Neuron (in vitro differentiated cells): ENCODE results near the gene MRPL42.
"Not testable (repeated sequence)": the region's sequence is repeated elsewhere in the genome, so short reads cannot be mapped to it uniquely, and the experiment has no call there.

ENCODE experiments used
- H2AFZ ChIP-seq: one replicate; pipeline ENCODE4 v1.6.1; 2013; ENCODE audit warnings: low read depth, mild to moderate bottlenecking, inconsistent platforms, low read length, moderate library complexity
- H3K27me3 ChIP-seq: one replicate; pipeline ENCODE4 v1.6.1; 2013; ENCODE audit warnings: low read length; ENCODE audit not compliant: insufficient read depth
- H3K36me3 ChIP-seq: one replicate; pipeline ENCODE4 v1.6.1; 2013; ENCODE audit warnings: low read length; ENCODE audit not compliant: insufficient read depth
- H3K4me1 ChIP-seq: one replicate; pipeline ENCODE4 v1.6.1; 2013; ENCODE audit warnings: low read length; ENCODE audit not compliant: insufficient read depth
- H3K4me3 ChIP-seq: 2 replicates; pipeline ENCODE4 v1.5.1; 2013; ENCODE audit warnings: mild to moderate bottlenecking, low read length, moderate library complexity
- H3K9me3 ChIP-seq: one replicate; pipeline ENCODE4 v1.6.1; 2013; ENCODE audit warnings: low read length

MRPL42 gene

DNA sequence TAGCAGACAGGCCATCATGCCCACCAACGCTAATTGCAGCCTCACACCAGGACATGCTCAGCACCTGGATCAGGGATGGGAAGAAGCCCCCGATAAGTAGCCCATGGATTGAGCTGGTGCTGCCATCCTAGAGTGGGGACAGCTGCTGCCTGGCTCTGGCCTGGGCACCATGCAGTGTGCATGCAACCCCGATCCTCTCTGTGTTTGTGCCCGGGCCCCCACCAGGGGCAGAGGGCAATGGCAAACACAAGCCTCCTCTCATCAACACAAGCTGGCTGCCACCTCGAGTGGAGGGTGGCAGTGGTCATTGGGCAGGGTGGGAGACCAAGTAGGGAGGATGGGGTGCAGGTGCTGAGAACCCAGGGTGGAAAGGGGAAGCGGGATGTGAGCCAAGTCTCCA, 81.9 kb downstream of the MRPL42 start:
- Histone ChIP-seq H3K4me1 (no peaks in the 10 kb centered on the region), H3K36me3 (peaks cover 14% of the 10 kb centered on the region), H3K9me3 (peaks cover 9% of the 10 kb centered on the region), H2AFZ (no peak overlapping the region), H3K4me3 (no peak overlapping the region), H3K27me3 (no peaks in the 10 kb centered on the region)

- no peak overlapping the region for H2AFZ ChIP-seq
- peaks cover 13% of the 10 kb centered on the region for H3K9me3 ChIP-seq
- H3K36me3 ChIP-seq, result peaks cover 16% of the 10 kb centered on the region
- no peaks in the 10 kb centered on the region for H3K4me1 ChIP-seq
- H3K27me3 ChIP-seq, result no peaks in the 10 kb centered on the region
- no peak overlapping the region for H3K4me3 ChIP-seq
Observed at GRCh38 chr12:93550748-93551611, 83.7 kb downstream of the MRPL42 start.

DNA sequence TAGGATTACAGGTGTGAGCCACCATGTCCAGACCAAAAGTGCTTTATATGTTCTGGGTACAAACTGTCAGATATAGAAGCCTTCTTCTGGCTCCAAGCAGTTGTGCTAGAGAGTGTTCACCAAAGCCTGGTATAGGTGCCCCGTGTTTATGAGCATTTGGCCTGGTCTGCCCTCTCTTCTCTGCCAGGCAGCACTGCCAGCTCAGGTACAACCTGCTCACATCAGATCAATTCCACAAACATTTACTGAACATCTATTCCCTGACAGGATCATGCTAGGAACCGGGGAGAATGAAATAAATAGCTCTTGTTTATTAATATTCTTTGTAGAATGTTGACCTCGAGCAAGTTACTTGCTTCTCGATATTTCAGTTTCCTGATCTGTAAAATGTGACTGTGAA, 85.1 kb downstream of the MRPL42 start:
- H3K4me1 ChIP-seq, result no peaks in the 10 kb centered on the region

DNA sequence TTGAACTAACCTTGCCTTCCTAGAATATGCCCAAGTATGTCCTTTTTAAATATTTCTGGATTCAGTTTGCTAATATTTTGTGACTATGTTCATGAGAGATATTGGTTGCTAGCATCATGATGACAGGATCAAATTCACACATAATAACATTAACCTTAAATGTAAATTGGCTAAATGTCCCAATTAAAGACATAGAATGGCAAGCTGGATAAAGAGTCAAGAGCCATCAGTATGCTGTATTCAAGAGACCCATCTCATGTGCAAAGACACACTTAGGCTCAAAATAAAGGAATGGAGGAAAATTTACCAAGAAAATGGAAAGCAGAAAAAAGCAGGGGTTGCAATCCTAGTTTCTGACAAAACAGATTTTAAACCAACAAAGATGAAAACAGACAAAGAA, 90.6 kb downstream of the MRPL42 start:
- not testable (repeated sequence) for H2AFZ ChIP-seq, H3K4me1 ChIP-seq, H3K4me3 ChIP-seq, H3K27me3 ChIP-seq
- peaks cover 12% of the 10 kb centered on the region for H3K36me3 ChIP-seq
- peaks cover 19% of the 10 kb centered on the region for H3K9me3 ChIP-seq

More for the DNA sequence above, 85.1 kb downstream of the MRPL42 start:
- H2AFZ ChIP-seq, result no peak overlapping the region
- peaks cover 18% of the 10 kb centered on the region for H3K36me3 ChIP-seq
- no peak overlapping the region for H3K4me3 ChIP-seq
- no peaks in the 10 kb centered on the region for H3K27me3 ChIP-seq
- H3K9me3 ChIP-seq, result peaks cover 13% of the 10 kb centered on the region

GRCh38 chr12:93558685-93559084, 91.4 kb downstream of the MRPL42 start:
- H3K9me3 ChIP-seq, result peaks cover 14% of the 10 kb centered on the region
- H3K4me3 ChIP-seq, H3K27me3 ChIP-seq, H2AFZ ChIP-seq, H3K4me1 ChIP-seq: not testable (repeated sequence)
- H3K36me3 ChIP-seq, result peaks cover 20% of the 10 kb centered on the region

GRCh38 chr12:93563807-93564538, 96.7 kb downstream of the MRPL42 start:
- no peak overlapping the region for H2AFZ ChIP-seq
- H3K36me3 ChIP-seq, result peaks cover 43% of the 10 kb centered on the region
- H3K4me1 ChIP-seq, result no peaks in the 10 kb centered on the region
- no peaks in the 10 kb centered on the region for H3K27me3 ChIP-seq
- H3K4me3 ChIP-seq, result no peak overlapping the region
- H3K9me3 ChIP-seq, result peaks cover 4% of the 10 kb centered on the region

DNA sequence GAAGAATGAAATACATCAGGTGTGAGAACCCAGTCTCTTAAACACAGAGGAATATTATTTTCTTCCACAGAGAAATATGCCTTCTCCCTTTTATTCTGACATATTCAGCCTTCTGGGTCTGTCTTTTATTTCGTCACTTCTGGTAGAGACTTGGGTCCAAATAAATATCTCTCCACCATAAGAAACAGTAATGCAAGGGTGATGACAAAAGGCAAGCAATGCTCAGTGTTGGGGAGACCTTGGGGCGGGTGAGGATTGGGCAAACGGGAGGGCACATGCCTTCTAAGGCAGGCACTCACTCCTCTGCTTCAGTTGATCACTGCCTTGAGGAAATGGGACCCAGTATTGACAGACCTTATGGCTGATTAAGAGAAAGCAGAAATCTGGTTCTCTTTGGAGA, 98.4 kb downstream of the MRPL42 start:
- Histone ChIP-seq H2AFZ (no peak overlapping the region), H3K4me3 (no peak overlapping the region), H3K9me3 (peaks cover 2% of the 10 kb centered on the region), H3K27me3 (no peaks in the 10 kb centered on the region), H3K36me3 (peaks cover 43% of the 10 kb centered on the region), H3K4me1 (peaks cover 5% of the 10 kb centered on the region)
